ENCODE measurements around the gene PLCD3.

- TF ChIP-seq POLR2A (IDR thresholded peaks at IDR 0.05), result no peak
- TF ChIP-seq, protein P1, sequence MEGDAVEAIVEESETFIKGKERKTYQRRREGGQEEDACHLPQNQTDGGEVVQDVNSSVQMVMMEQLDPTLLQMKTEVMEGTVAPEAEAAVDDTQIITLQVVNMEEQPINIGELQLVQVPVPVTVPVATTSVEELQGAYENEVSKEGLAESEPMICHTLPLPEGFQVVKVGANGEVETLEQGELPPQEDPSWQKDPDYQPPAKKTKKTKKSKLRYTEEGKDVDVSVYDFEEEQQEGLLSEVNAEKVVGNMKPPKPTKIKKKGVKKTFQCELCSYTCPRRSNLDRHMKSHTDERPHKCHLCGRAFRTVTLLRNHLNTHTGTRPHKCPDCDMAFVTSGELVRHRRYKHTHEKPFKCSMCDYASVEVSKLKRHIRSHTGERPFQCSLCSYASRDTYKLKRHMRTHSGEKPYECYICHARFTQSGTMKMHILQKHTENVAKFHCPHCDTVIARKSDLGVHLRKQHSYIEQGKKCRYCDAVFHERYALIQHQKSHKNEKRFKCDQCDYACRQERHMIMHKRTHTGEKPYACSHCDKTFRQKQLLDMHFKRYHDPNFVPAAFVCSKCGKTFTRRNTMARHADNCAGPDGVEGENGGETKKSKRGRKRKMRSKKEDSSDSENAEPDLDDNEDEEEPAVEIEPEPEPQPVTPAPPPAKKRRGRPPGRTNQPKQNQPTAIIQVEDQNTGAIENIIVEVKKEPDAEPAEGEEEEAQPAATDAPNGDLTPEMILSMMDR (IDR thresholded peaks at IDR 0.05 in 8 of 11, conservative IDR thresholded peaks at IDR 0.05 in 3 of 11), result no peak
These were observed 12.7 kb upstream of the PLCD3 start for GRCh38 chr17:45145035-45145389.
